SJCRH30 (cell line): ENCODE data around the gene DQX1. TPM values are rescaled to one million over a fixed set of nuclear protein-coding genes. Genes with fewer than 3 reads are reported as not detected.

Source experiments
- DNase-seq, 2 experiments: peaks; one replicate each; pipeline ENCODE4 v3.0.0-alpha.2; 2015 to 2020
- H3K27ac ChIP-seq: fragments of 250-450 bp; sonication (Bioruptor Pico); 2 replicates; pipeline ENCODE4 v1.5.1; 2020; ENCODE audit warnings: mild to moderate bottlenecking, moderate library complexity
- H3K27me3 ChIP-seq: fragments of 250-450 bp; sonication (Bioruptor Pico); 2 replicates; pipeline ENCODE4 v1.5.1; 2020; ENCODE audit warnings: mild to moderate bottlenecking, moderate library complexity
- H3K36me3 ChIP-seq: fragments of 250-450 bp; sonication (Bioruptor Pico); 2 replicates; pipeline ENCODE4 v1.5.1; 2020; ENCODE audit warnings: mild to moderate bottlenecking, moderate library complexity
- H3K4me1 ChIP-seq: fragments of 250-450 bp; sonication (Bioruptor Pico); 2 replicates; pipeline ENCODE4 v1.5.1; 2020; ENCODE audit warnings: mild to moderate bottlenecking, moderate library complexity
- H3K4me3 ChIP-seq: fragments of 250-450 bp; sonication (Bioruptor Pico); 2 replicates; pipeline ENCODE4 v1.5.1; 2020; ENCODE audit warnings: mild to moderate bottlenecking, moderate library complexity
- H3K9me3 ChIP-seq: fragments of 250-450 bp; sonication (Bioruptor Pico); replicated peaks from 2 replicates; pipeline ENCODE4 v1.5.1; 2020; ENCODE audit warnings: mild to moderate bottlenecking, moderate library complexity
- total RNA-seq: library from RNA; depleted of rRNA; stranded (reverse); fragments of >200 nt; shearing (Covaris generic); gene quantifications from 2 replicates; pipeline ENCODE4 v1.2.3, GENCODE V29; 2014

DQX1 gene
- total RNA-seq, 1 experiment from 2014 or later = 0.30 TPM

GRCh38 chr2:74548900-74549826 lies 23.1 kb upstream of the DQX1 start:
- H3K27ac ChIP-seq = peak overlapping the region; percentile 2; the same call in 1 of the 2 replicates
- H3K4me1 ChIP-seq = peaks cover 18% of the 10 kb centered on the region

GRCh38 chr2:74548285-74548899 lies 22.4 kb upstream of the DQX1 start:
- Histone ChIP-seq H3K27ac (no peak overlapping the region; the same call in 1 of the 2 replicates), H3K27me3 (no peaks in the 10 kb centered on the region)

More at GRCh38 chr2:74548900-74549826, 23.1 kb upstream of the DQX1 start:
- Histone ChIP-seq H3K36me3 (no peaks in the 10 kb centered on the region), H3K9me3 (no peaks in the 10 kb centered on the region), H3K4me3 (peak overlapping the region; percentile 55), H3K27me3 (no peaks in the 10 kb centered on the region)
- peak; percentile 62 to 78 for DNase-seq

DNA sequence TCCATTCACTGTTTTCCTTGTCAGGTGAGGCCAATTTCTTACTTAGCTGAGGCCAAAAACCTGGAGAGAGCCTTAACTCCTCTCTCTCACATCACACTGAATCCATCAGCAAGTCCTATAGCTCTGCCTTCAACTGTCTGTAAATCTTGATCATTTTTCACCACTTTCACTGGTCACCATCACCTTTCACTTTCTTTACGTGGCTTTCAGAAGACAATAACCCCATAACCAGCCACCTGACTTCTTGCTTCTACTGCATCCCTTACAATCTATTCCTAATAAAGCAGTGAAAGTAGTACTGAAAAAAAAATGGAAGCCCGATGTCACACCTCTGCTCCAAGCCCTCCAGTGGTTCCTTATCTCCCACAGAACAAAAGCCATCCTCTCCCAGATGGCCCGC lies 20.0 kb upstream of the DQX1 start:
- no peak overlapping the region for H3K27ac ChIP-seq
- no peaks in the 10 kb centered on the region for H3K36me3 ChIP-seq
- DNase-seq = no peak
- no peaks in the 10 kb centered on the region for H3K27me3 ChIP-seq
- no peak overlapping the region for H3K4me3 ChIP-seq
- H3K9me3 ChIP-seq = no peaks in the 10 kb centered on the region
- peaks cover 8% of the 10 kb centered on the region; the same call in 1 of the 2 replicates for H3K4me1 ChIP-seq

More at GRCh38 chr2:74548285-74548899, 22.4 kb upstream of the DQX1 start:
- peak; percentile 42 to 71 for DNase-seq
- no peaks in the 10 kb centered on the region for H3K9me3 ChIP-seq
- H3K4me1 ChIP-seq = peaks cover 18% of the 10 kb centered on the region
- H3K36me3 ChIP-seq = no peaks in the 10 kb centered on the region
- H3K4me3 ChIP-seq = peak overlapping the region; percentile 55

GRCh38 chr2:74544634-74545033 lies 18.6 kb upstream of the DQX1 start:
- Histone ChIP-seq H3K4me1 (peaks cover 8% of the 10 kb centered on the region; the same call in 1 of the 2 replicates), H3K27ac (no peak overlapping the region), H3K4me3 (no peak overlapping the region), H3K36me3 (no peaks in the 10 kb centered on the region), H3K9me3 (no peaks in the 10 kb centered on the region), H3K27me3 (no peaks in the 10 kb centered on the region)
- DNase-seq = no peak

GRCh38 chr2:74542978-74543377 lies 16.9 kb upstream of the DQX1 start:
- H3K27me3 ChIP-seq = no peaks in the 10 kb centered on the region; the same call in 1 of the 2 replicates
- no peaks in the 10 kb centered on the region for H3K9me3 ChIP-seq
- H3K27ac ChIP-seq = no peak overlapping the region
- no peak overlapping the region for H3K4me3 ChIP-seq
- H3K36me3 ChIP-seq = no peaks in the 10 kb centered on the region
- no peak for DNase-seq
- H3K4me1 ChIP-seq = peaks cover 3% of the 10 kb centered on the region; the same call in 1 of the 2 replicates

GRCh38 chr2:74540291-74540690 lies 14.3 kb upstream of the DQX1 start:
- Histone ChIP-seq H3K4me1 (no peaks in the 10 kb centered on the region), H3K9me3 (no peaks in the 10 kb centered on the region), H3K27ac (no peak overlapping the region), H3K27me3 (no peaks in the 10 kb centered on the region; the same call in 1 of the 2 replicates), H3K36me3 (no peaks in the 10 kb centered on the region), H3K4me3 (no peak overlapping the region)
- no peak for DNase-seq

DNA sequence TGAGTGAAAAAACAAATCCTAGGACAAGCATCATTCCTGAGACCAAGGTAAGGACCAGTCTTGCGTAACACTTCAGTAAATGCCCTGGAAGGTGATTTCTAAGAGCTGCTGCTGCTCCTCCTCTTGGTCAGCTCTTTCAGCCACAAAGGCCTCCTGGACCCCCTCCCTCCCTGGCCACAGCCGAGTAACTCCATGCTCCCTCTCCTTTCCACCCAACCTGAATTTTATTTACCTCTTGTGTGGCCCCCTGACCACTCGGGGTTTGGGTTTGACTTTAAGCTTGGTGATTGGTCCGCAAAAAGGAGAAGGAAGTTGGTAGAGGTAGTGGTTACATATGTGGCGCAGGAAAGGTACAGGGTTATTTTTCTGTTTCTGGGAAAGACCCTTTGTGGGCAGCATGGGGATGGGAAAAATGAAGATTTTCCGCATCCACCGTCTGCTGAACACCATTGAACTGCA lies 12.9 kb upstream of the DQX1 start:
- H3K4me1 ChIP-seq = no peaks in the 10 kb centered on the region
- no peak overlapping the region for H3K27ac ChIP-seq
- no peak for DNase-seq
- H3K36me3 ChIP-seq = no peaks in the 10 kb centered on the region
- H3K27me3 ChIP-seq = no peaks in the 10 kb centered on the region; the same call in 1 of the 2 replicates
- no peak overlapping the region for H3K4me3 ChIP-seq
- no peaks in the 10 kb centered on the region for H3K9me3 ChIP-seq

DNA sequence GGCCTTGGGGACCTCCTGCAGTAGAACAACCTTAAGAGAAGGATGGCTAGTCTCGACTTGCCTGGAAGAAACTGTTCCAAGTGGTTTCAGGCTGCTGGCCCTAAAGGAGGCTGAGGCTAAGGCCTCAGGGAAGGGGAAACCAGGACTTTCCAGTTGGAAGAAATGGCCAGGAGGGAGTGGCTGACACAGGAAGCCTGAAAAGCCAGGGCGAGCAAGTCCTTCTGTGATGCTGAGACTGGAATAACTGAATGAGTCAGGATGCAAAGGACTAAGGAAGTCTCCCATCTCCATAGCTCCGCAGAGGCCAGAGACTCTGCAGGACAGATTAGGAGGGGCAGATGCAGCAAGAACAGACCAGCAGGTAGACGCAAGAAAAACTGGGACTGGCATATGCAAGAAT lies 11.1 kb upstream of the DQX1 start:
- H3K4me1 ChIP-seq = no peaks in the 10 kb centered on the region
- H3K36me3 ChIP-seq = peaks cover 6% of the 10 kb centered on the region
- no peaks in the 10 kb centered on the region for H3K9me3 ChIP-seq
- no peak for DNase-seq
- H3K4me3 ChIP-seq = no peak overlapping the region
- no peak overlapping the region for H3K27ac ChIP-seq
- H3K27me3 ChIP-seq = no peaks in the 10 kb centered on the region; the same call in 1 of the 2 replicates

- Histone ChIP-seq H3K4me3 (no peak overlapping the region), H3K27me3 (no peaks in the 10 kb centered on the region; the same call in 1 of the 2 replicates), H3K4me1 (no peaks in the 10 kb centered on the region), H3K9me3 (no peaks in the 10 kb centered on the region), H3K36me3 (peaks cover 10% of the 10 kb centered on the region), H3K27ac (no peak overlapping the region)
- no peak for DNase-seq
Observed at GRCh38 chr2:74536166-74536950, 10.3 kb upstream of the DQX1 start.

DNA sequence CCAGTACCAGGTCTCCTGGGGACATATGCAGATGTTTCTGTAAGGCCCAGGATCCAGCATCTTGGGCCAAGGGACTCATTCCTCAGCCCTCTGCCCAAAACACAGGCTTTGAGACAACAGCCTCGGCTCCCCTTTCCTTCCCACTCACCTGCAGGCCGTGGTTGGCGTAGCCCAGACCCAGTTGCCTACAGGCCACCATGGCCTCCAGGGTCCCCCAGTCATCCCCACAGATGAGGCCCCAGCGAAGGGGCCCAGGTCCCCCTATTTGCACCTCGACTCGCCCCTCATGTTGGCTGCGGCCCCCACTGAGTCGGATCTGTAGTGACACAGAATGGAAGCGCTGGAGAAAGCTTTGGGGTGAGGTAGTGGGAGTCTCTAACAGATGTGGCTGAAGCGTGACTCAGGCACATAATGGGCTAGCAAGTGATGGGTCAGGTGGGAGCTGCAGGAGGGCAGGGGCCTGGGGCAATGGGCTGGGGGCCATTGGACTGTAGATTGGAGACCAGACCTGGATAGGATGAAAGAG lies 9.5 kb upstream of the DQX1 start:
- H3K9me3 ChIP-seq = no peaks in the 10 kb centered on the region
- no peak for DNase-seq

GRCh38 chr2:74534411-74534810 lies 8.4 kb upstream of the DQX1 start:
- Histone ChIP-seq H3K27me3 (no peaks in the 10 kb centered on the region; the same call in 1 of the 2 replicates), H3K4me3 (no peak overlapping the region), H3K36me3 (peaks cover 11% of the 10 kb centered on the region), H3K4me1 (no peaks in the 10 kb centered on the region), H3K9me3 (no peaks in the 10 kb centered on the region), H3K27ac (no peak overlapping the region)
- no peak for DNase-seq

More for the DNA sequence above, 9.5 kb upstream of the DQX1 start:
- Histone ChIP-seq H3K27ac (no peak overlapping the region), H3K36me3 (peaks cover 11% of the 10 kb centered on the region), H3K27me3 (no peaks in the 10 kb centered on the region; the same call in 1 of the 2 replicates), H3K4me1 (no peaks in the 10 kb centered on the region), H3K4me3 (no peak overlapping the region)

DNA sequence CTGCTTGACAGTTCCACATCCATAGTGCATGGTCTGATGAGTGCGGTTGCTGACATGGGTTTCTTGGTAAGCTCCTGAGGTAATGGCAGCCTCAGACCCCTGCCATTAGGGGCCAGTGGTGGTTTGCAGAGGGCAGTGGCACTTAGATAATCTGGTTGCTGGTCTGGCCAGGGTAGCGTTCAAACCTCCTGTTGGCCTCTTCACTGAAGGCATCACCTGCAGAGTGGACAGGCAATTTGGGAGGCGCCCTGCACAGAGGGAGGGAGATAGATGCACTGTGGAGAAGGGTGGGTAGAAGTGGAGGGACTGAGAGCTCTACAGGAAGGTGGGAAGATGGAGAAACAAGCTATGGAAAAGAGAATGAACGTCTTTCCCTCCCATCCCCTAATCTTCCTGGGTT lies 7.4 kb upstream of the DQX1 start:
- Histone ChIP-seq H3K9me3 (no peaks in the 10 kb centered on the region), H3K4me3 (no peak overlapping the region), H3K36me3 (peaks cover 13% of the 10 kb centered on the region), H3K27ac (no peak overlapping the region), H3K4me1 (peaks cover 2% of the 10 kb centered on the region), H3K27me3 (no peaks in the 10 kb centered on the region)
- no peak for DNase-seq

GRCh38 chr2:74532222-74532621 lies 6.2 kb upstream of the DQX1 start:
- no peak overlapping the region for H3K4me3 ChIP-seq
- peaks cover 24% of the 10 kb centered on the region for H3K36me3 ChIP-seq
- no peaks in the 10 kb centered on the region for H3K27me3 ChIP-seq
- DNase-seq = no peak
- H3K27ac ChIP-seq = no peak overlapping the region
- no peaks in the 10 kb centered on the region for H3K9me3 ChIP-seq
- peaks cover 7% of the 10 kb centered on the region for H3K4me1 ChIP-seq

DNA sequence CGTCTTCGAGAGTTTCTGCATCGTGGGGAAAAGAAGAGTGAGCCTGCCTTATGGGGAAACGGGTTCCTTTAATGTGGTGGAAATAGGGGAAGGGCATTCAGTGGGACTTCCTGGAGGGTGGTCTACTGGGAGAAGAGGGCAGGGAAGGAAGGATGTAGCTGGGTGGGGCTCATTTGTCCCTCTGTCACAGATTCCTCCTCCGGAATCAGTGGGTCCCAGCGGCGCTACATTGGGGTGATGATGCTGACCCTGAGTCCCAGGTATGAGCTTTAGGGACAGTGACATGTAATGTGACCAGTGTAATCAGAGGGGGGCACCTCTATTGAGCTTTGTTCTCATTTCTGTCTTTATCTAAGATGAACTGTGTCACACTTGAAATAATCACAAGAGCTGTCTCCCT lies 5.6 kb upstream of the DQX1 start:
- H3K27ac ChIP-seq = no peak overlapping the region
- peaks cover 29% of the 10 kb centered on the region for H3K36me3 ChIP-seq
- no peak overlapping the region for H3K4me3 ChIP-seq
- H3K9me3 ChIP-seq = no peaks in the 10 kb centered on the region
- H3K4me1 ChIP-seq = peaks cover 7% of the 10 kb centered on the region
- no peak for DNase-seq
- no peaks in the 10 kb centered on the region for H3K27me3 ChIP-seq
